HG02840 (cell line): ENCODE measurements around the gene SCAF8.
"Not testable (repeated sequence)": the region's sequence is repeated elsewhere in the genome, so short reads cannot be mapped to it uniquely, and the experiment has no call there.

ENCODE experiments used
- ATAC-seq: cut with Tn5 transposase; IDR thresholded peaks from one replicate; pipeline ENCODE4 v1.9.1; 2021; ENCODE audit warnings: mild to moderate bottlenecking, moderate library complexity, moderate number of reproducible peaks; ENCODE audit not compliant: unreplicated experiment, low FRiP score

The SCAF8 gene

DNA sequence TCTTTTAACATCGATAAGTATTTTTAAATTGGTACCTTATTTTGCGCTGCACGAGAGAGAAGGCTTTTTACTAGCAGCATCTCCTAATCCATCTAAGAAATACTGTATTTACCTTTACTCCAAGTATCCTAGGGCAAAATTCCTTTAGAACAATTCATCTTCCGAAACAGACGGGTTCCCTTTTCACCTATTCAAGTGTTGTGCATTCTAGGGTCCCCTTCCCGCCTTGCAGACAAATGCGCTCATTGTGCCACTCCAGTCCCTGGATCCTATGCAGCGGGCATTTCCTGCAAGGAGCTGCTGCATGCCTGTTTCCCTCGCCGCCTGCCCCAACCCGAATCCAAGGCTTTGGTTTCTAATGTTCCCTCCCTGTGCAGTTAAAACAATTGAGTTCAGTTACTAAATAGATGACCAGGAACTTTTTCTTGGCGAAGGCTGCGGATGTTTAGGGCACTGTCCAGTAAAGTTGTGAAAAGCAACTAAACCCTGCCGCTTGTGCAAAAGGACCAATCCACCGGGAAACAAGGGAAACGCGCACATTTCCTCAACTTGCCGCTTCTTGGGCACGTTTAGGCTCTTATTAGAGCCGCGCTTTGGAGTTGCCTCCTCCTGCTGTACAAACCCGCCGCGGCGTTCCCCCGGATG lies 556 bp upstream of the SCAF8 start:
- no peak for ATAC-seq

DNA sequence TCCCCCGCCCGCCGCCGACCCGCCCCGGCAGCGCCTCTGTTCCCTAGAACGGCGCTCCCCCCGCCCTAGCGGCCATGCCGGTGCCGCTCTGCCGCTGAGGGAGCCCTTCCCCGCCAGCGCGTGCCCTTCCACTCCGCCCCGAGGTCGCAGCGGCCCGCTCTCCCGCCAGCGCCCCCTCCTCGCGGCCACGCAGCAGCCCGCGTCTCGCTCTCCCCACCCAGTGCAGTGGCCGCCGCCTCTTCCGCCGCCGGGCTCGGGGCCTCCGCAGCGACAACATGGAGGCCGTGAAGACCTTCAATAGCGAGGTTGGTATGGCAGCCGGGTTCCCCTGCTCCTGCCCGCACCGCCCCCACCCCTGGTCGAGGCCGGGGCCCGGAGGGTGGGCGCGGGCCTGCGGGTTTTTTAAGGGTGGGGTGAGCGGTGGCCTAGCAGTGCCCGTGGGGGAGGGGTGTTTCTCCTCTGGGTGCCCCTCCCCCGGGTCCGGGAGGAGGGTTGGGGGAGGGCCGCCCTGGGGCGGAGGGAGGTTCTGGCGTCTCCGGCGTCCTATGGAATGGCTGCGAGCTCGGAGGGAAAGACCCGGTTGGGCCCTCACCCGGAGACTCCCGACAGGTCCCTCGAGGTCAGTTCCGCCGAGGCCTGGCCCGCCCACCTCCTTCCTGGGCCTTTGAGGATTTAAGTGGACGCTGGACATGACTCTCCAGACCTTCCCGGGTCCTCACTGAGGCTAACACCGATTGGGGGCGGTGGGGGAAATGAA lies 588 bp downstream of the SCAF8 start:
- ATAC-seq, result peak; percentile 65

GRCh38 chr6:154736618-154737259 lies 3.5 kb downstream of the SCAF8 start:
- ATAC-seq, result no peak

GRCh38 chr6:154737424-154737823 lies 4.2 kb downstream of the SCAF8 start:
- no peak for ATAC-seq

GRCh38 chr6:154738551-154738961 lies 5.3 kb downstream of the SCAF8 start:
- no peak for ATAC-seq

GRCh38 chr6:154740658-154741057 lies 7.4 kb downstream of the SCAF8 start:
- ATAC-seq, result no peak

DNA sequence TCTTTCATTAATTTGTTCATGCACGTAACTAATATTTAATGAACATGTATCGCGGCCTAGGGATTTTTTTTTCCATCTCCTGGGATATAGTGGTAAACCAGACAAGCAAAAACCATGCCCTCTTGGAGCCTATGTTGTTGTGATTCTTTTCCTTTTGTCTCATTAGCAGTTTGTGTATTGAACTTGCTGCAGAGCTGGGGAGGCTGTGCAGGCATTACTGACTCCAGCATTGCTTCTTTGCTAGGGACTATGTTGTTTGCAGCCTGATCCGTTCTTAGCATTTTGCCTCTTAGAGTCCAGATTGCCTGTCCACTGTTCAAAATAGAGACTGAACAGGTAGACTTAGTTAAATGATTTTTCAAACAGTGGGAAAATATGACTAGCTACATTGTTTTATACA lies 9.7 kb downstream of the SCAF8 start:
- no peak for ATAC-seq

DNA sequence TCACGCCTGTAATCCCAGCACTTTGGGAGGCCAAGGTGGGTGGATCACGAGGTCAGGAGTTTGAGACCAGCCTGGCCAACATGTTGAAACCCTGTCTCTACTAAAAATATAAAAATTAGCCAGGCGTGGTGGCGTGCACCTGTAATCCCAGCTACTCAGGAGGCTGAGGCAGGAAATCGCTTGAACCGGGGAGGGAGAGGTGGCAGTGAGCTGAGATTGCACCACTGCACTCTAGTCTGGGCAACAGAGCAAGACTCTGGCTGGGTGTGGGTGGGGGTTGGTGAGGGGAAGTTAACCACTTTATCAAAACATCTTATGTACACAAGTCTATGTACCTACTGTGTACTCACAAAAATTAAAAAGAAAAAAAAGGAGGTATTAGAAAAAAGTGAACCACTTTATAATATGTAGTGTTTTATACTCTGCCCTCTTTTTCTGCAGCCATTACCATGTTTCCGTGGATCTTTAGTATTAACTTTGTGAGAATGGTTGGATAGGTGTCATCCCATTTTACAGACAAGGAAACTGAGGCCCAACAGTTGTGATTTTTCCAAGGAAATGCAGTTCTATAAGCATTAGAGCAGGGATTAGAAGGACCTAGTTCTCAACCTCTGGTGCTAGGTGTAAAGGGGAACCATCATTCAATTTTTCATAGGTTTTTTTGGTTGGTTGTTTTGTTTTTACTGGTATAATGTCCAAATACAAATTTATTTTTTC lies 11.0 kb downstream of the SCAF8 start:
- ATAC-seq, result not testable (repeated sequence)

DNA sequence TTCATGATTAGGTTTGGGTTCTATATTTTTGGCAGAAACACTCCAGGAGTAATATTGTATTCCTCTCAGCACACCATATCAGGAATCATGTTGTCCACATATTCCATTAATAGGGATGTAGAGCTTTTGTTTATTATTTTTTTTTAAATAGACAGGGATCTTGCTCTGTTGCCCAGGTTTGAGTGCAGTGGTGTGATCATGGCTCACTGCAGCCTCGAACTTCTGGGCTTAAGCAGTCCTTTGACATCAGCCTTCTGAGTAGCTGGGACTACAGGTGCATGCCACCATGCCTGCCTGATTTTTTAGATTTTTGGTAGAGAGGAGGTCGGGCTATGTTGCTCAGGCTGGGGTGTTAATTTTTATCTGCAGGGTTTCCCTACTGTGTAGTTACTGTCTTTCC lies 12.0 kb downstream of the SCAF8 start:
- no peak for ATAC-seq

DNA sequence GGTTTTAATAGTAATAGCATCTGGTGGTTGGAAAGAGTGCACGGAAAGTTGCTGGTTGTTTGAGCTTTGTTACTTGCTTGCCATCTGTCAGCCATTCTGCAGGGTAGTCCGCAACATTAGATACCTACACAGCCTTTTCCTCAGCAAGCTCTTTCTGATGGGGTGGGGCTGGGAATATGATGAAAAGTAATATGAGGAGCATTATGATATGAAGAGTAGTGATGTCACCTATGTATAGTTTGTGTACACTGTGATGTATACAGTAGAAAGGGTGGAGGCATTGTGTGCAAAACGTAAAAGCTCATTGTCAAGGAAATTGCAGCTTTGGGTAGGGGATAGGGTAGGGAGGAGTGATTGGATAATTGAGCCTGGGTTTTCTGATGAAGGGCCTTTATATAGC lies 16.1 kb downstream of the SCAF8 start:
- ATAC-seq, result no peak

GRCh38 chr6:154751011-154751800 lies 18.0 kb downstream of the SCAF8 start:
- ATAC-seq, result no peak

DNA sequence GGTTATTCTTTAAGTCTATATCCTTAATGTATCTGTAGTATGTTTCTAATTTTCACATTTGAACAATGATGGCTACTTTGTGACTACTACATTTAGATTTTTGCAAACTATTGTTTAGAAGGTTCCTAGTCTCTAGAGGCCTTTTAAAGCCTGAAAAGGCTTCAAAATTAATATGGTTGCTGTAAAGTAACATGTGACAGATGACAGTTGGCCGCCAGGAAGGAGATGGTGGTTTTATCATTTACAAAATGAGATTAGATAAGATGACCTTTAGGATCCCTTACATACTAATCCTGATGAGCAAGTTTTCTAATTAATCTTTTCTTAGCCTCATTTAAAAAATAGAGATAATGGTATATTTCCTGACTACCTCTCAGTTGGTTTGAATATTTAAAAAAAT lies 18.8 kb downstream of the SCAF8 start:
- no peak for ATAC-seq

GRCh38 chr6:154754152-154754551 lies 20.9 kb downstream of the SCAF8 start:
- no peak for ATAC-seq

- ATAC-seq, result no peak
Measured at GRCh38 chr6:154757352-154758050, 24.3 kb downstream of the SCAF8 start.

- no peak for ATAC-seq
Measured at GRCh38 chr6:154758125-154758524, 24.9 kb downstream of the SCAF8 start.

GRCh38 chr6:154763650-154764049 lies 30.4 kb downstream of the SCAF8 start:
- no peak for ATAC-seq

DNA sequence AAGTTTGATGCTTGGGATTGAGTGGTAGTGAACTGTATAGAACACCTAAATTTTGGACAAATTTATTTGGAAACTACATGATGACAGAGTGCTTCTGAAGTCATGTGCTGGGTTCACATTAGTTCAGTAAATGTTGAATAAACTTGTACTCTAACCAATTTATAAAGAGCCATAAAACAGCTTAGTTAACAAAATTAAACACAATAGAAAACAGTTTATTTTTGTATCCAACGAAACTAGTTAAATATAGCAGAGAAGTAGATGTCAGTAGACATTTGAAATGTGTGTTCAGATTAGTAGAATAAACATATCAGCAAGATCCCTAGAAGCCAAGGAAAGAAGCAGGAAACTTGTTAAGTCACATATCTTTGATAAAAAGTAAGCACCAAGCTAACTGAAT lies 32.1 kb downstream of the SCAF8 start:
- no peak for ATAC-seq

DNA sequence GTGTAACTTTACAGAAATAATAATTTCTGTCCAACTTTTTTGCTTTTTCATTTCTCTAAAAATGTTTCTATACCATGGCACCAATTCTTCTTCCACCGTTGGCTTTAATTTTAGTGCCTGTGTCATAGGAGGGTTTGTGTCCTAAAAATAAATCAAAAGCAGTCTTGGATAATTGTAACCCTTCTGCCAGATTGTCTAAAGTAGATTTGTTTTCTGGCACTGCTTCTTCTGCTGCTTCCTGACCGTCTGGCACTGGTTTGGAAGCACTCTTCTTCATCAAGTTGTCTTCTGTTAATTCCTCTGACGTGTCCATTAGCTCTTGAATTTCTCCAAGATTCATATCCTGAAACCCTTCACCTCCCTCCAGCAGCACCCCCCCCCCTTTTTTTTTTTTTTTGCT lies 33.1 kb downstream of the SCAF8 start:
- ATAC-seq, result no peak

GRCh38 chr6:154767003-154767723 lies 33.9 kb downstream of the SCAF8 start:
- no peak for ATAC-seq
